Pancreas (tissue), 10 donors: ENCODE results near the gene ERF. TPM values are rescaled to one million over a fixed set of nuclear protein-coding genes. Genes with fewer than 3 reads are reported as not detected.
A peak's percentile ranks its signal among the peaks of the same experiment; 100 is the strongest.

Experiments
- ATAC-seq, 4 donors: fragments of 200-7000 bp; cut with Tn5 transposase; one replicate each; pipeline versions ENCODE4 v1.8.0 to v1.9.1; 2020; ENCODE audit warnings: mild to moderate bottlenecking in 4 of 4, moderate library complexity in 4 of 4
- DNase-seq, 6 donors: peaks; one replicate each; pipeline ENCODE4 v3.0.0-alpha.2; 2020
- FAIRE-seq: peaks from 2 replicates; lab custom pipeline; 2012; peaks lifted over from hg19 to GRCh38; lab: Jason Lieb, UNC
- H3K27ac ChIP-seq, 4 donors: fragments of 200-600 bp; sonication (generic); 1 replicate in 3 of 4; 2 replicates in 1 of 4; pipeline versions ENCODE4 v1.5.0 to v1.8.0; 2020
- H3K27me3 ChIP-seq, 4 donors: fragments of 200-600 bp; one replicate each; pipeline ENCODE4 v1.8.0; 2021
- H3K36me3 ChIP-seq, 3 donors: fragments of 200-600 bp; sonication (generic) in 1 of 3; one replicate each; pipeline versions ENCODE4 v1.5.0 to v1.8.0; 2020 to 2021
- H3K4me1 ChIP-seq, 3 donors: fragments of 200-600 bp; one replicate each; pipeline ENCODE4 v1.8.0; 2021
- H3K4me3 ChIP-seq, 4 donors: fragments of 200-600 bp; sonication (generic) in 2 of 4; one replicate each; pipeline versions ENCODE4 v1.5.0 to v1.8.0; 2020 to 2021
- H3K9me3 ChIP-seq, 4 donors: fragments of 200-600 bp; one replicate each; pipeline ENCODE4 v1.8.0; 2021
- CTCF ChIP-seq, 4 donors: fragments of 200-600 bp; sonication (generic) in 3 of 4; IDR thresholded peaks; one replicate each; pipeline versions ENCODE4 v1.5.0 to v1.8.0; 2021; ENCODE audit warnings: antibody characterized with exemption in 4 of 4
- WGBS, 2 donors: extraction: QIAGEN DNeasy Blood & Tissue Kit; methylation state at CpG; one replicate each; pipeline ENCODE4 v1.1.7; 2013; 5-methylcytosine and 5-hydroxymethylcytosine counted together
- intact Hi-C, 3 donors: fragments of 100-400 bp; cut with DNase I; formaldehyde crosslinking; loops; one replicate each; pipeline versions ENCODE4 v1.11.1 to v1.14.2; 2022
- polyA plus RNA-seq, 2 donors: library from polyadenylated mRNA; stranded (reverse); fragments of 200-250 nt; gene quantifications; one replicate each; pipeline ENCODE4 v1.2.3, GENCODE V29; 2013
- total RNA-seq, 6 donors: library from RNA; stranded (reverse); fragmentation: NEBNext Ultra II Directional in 4 of 6; extraction: Animal tissue kit (Norgen Biotek cat#: 25700) in 4 of 6; gene quantifications; one replicate each; pipeline versions ENCODE4 v1.2.1 to v1.2.4, GENCODE V29; 2021 to 2023
- donor health status: healthy with polysubstance abuse.
- donor health status: DM: no; HTN: no; CAD: no; lungs with moderate emphysema.
- donor health status: DM: no; HTN: no; CAD: no.
- donor health status: control.
- donor health status: control.
- donor health status: Bipolar disorder and iron deficiency.
- donor health status: DM: yes; HTN: yes; CAD: no.
- donor health status: DM: no; HTN: no; CAD: no.
- donor health status: DM: no; HTN: no; CAD: no.
- donor health status: DM: yes; HTN: yes; CAD: no.

ERF gene
- total and polyA plus RNA-seq, 8 donors: 20.5 to 48.5 (median 22.9) TPM

GRCh38 chr19:42291435-42291810 is 36.5 kb upstream of the ERF start:
- H3K27ac ChIP-seq: no peak overlapping the region
- TF ChIP-seq CTCF (IDR thresholded peaks at IDR 0.05): no peak
- intact Hi-C loops: loop anchor here in 1 of 3 donors (10.0 kb wide), 2 partner anchors 47 to 157 kb away; partner anchors contain the start of genes GSK3A and POU2F2
- no peak for ATAC-seq
- no peak overlapping the region for H3K4me3 ChIP-seq
- DNase-seq: peak in 1 of 6 donors; percentile 45
- H3K4me1 ChIP-seq: no peaks in the 10 kb centered on the region
- no peak for FAIRE-seq
- 75 to 76% methylated on average over 9 of the region's 9 CpGs for WGBS, 2 donors
- no peaks in the 10 kb centered on the region for H3K9me3 ChIP-seq
- peaks cover 5 to 54% (median 41%) of the 10 kb centered on the region in 3 donors for H3K36me3 ChIP-seq
- no peaks in the 10 kb centered on the region for H3K27me3 ChIP-seq

- FAIRE-seq: no peak
- ATAC-seq: peak in 2 of 4 donors; percentile 7 to 8
- Histone ChIP-seq H3K4me1 (peaks cover 0 to 3% (median 2%) of the 10 kb centered on the region in 3 donors), H3K4me3 (no peak overlapping the region), H3K9me3 (no peaks in the 10 kb centered on the region), H3K36me3 (peaks cover 5 to 54% (median 41%) of the 10 kb centered on the region in 3 donors), H3K27me3 (no peaks in the 10 kb centered on the region), H3K27ac (no peak overlapping the region)
- TF ChIP-seq CTCF (IDR thresholded peaks at IDR 0.05): peak in 1 of 4 donors; percentile 11
- intact Hi-C loops: loop anchor here in 1 of 3 donors (10.0 kb wide), 2 partner anchors 46 to 156 kb away; partner anchors contain the start of genes GSK3A and POU2F2
- WGBS, 2 donors: 91% methylated on average over 29 to 31 of the region's 31 CpGs
- DNase-seq: peak in 3 of 6 donors; percentile 54 to 75 (median 62)
These were observed 35.9 kb upstream of the ERF start for GRCh38 chr19:42290523-42291434.

GRCh38 chr19:42290136-42290522 is 35.2 kb upstream of the ERF start:
- DNase-seq (no peak), FAIRE-seq (no peak), ATAC-seq (no peak)
- intact Hi-C loops: loop anchor here in 1 of 3 donors (10.0 kb wide), 2 partner anchors 45 to 155 kb away; partner anchors contain the start of genes GSK3A and POU2F2
- TF ChIP-seq CTCF (IDR thresholded peaks at IDR 0.05): no peak
- Histone ChIP-seq H3K36me3 (peaks cover 5 to 54% (median 41%) of the 10 kb centered on the region in 3 donors), H3K9me3 (no peaks in the 10 kb centered on the region), H3K4me1 (peaks cover 0 to 9% (median 9%) of the 10 kb centered on the region in 3 donors), H3K27ac (no peak overlapping the region), H3K4me3 (no peak overlapping the region), H3K27me3 (no peaks in the 10 kb centered on the region)
- WGBS, 2 donors: 90% methylated on average over 12 to 13 of the region's 13 CpGs

- H3K36me3 ChIP-seq: peaks cover 5 to 54% (median 41%) of the 10 kb centered on the region in 3 donors
- TF ChIP-seq CTCF (IDR thresholded peaks at IDR 0.05): no peak
- 91 to 93% methylated on average over 8 of the region's 8 CpGs for WGBS, 2 donors
- H3K27me3 ChIP-seq: no peaks in the 10 kb centered on the region
- intact Hi-C loops: loop anchor here in 1 of 3 donors (10.0 kb wide), 2 partner anchors 45 to 155 kb away; partner anchors contain the start of genes GSK3A and POU2F2
- no peak for ATAC-seq
- no peak for DNase-seq
- H3K27ac ChIP-seq: no peak overlapping the region
- peaks cover 0 to 13% (median 10%) of the 10 kb centered on the region in 3 donors for H3K4me1 ChIP-seq
- no peak overlapping the region for H3K4me3 ChIP-seq
- no peak for FAIRE-seq
- H3K9me3 ChIP-seq: no peaks in the 10 kb centered on the region
These were observed 34.7 kb upstream of the ERF start for GRCh38 chr19:42289556-42290041.
